ENCODE results near the gene NIPAL3.

Gene NIPAL3

GRCh38 chr1:24391882-24392603, 23.6 kb upstream of the NIPAL3 start:
- peak; percentile 68 for DNase-seq

- no peak for DNase-seq
These were observed 23.0 kb upstream of the NIPAL3 start for GRCh38 chr1:24392604-24392946.

DNA sequence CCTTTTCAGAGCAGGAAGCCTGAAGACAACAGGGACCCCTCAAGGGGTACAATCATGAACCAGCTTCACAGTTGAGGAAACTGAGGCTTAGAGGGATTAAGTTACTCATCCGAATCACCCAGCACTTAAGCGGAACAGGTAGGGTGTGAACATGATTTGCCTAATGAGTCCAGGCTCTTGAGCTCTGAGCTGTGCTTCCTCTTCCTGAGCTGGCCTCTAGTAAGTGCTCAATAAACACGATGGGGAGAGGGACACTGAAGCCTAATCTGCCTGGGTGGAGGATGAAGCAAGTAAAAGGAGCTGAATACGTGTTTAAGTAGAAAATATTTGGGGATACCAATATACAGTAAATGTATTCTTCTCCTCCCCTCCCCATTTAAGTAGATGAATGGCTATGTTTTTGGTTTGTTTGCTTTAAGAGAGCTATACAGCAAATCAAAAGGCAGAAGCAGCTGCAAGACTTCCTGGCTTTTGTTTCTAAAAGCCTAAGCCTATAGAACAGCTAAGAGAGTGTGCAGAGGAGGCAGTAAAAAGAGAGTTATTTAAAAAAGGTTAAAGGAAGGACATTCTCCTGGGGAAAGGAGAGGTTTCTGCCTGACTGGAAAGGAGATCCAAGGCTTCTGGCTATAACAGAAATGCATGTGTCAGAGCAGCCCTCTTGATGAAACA, 22.5 kb upstream of the NIPAL3 start:
- DNase-seq = no peak

DNA sequence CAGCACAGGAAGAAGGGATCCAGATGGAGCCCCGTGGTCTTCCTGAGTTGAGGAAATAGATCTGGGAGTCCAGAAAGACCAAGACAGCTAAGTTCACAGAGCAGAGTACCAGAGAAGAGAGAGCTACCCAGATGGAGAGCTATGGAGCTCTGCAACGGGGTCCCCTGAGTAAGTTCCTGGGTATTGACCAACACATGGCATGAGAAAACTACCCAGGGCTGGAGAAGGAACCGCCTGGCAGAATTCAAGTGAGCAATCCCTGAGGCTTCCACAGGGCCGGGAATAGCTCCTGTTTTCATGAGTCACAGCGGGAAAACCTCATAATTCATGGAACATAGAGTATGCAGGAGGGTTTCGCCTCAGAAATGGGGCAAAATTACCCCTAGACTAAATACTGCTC, 21.7 kb upstream of the NIPAL3 start:
- no peak for DNase-seq

DNA sequence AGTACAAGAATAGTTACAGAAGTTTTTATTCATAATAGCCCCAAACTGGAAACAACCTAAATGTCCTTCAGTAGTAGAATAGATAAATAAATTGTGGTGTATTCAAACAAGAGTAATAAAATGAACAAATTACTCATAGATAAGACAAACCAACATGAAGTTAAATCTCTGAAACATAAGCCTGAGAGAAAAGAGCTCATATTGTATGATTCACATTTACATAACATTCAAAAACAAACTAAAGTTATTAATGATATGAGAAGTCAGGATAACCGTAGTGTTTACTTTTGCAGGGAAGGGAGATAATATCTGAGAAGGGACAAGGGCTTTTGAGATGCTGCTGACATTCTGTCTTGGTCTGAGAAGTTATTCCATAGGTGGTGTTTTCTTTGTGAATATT, 15.5 kb upstream of the NIPAL3 start:
- DNase-seq = no peak

DNA sequence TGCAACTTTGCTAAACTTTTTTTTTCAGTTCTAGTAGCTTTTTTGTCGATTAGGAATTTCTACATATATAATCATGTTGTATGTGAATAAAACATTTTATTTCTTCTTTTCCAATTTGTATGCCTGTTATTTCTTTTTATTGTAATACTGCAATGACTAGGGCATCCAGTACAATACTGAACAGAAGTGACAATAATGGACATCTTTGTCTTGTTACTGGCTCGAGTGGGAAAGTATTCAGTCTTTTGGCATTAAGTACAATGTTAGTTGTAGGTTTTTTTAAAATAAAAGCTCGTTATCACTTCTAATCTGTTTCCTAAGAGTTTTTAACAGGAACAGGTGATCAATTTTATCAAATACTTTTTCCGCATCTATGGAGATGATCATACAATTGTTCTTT, 11.8 kb upstream of the NIPAL3 start:
- no peak for DNase-seq

- no peak for DNase-seq
These were observed 8.8 kb upstream of the NIPAL3 start for GRCh38 chr1:24406788-24407187.

DNA sequence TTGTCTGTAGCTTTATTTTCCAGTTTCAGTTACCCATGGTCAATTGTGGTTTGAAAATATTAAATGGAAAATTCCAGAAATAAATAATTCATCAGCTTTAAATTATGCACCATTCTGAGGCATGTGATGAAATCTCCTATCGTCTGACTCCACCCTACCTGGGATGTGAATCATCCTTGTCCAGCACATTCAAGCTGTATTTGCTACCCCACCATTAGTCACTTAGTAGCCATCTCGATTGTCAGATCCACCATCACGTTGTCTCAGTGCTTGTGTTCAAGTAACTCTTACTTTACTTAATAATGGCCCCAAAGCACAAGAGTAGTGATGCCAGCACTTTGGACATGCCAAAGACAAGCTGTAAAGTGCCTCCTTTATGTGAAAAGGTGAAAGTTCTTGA, 6.1 kb upstream of the NIPAL3 start:
- no peak for DNase-seq

GRCh38 chr1:24410750-24411149, 4.9 kb upstream of the NIPAL3 start:
- no peak for DNase-seq

DNA sequence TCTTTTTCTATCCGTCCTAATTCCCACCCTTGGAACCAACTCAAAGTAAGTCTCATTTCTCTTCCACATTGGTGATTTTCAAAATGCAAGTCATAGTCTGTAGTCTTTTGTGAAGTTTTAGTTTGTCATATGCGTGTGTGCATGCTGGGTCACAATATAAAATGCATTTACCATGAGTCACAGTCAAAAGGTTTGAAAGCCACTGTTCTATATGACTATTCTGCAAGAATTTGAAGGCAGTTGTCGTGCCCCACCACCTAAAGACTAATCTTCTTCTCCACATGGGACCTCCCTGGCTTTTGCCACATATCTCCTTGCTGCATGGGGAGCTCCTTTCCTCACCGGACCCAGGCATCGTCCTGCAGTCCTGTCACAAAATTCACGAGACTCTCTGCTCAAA, 3.6 kb upstream of the NIPAL3 start:
- DNase-seq = no peak

GRCh38 chr1:24412408-24412807, 3.2 kb upstream of the NIPAL3 start:
- DNase-seq = no peak

GRCh38 chr1:24413350-24414163, 2.0 kb upstream of the NIPAL3 start, which contains the start of gene STPG1:
Gene STPG1, minus strand, starts transcription at chr1:24413782. Its CDS starts 12,394 bp downstream, at chr1:24401388.
- DNase-seq = peak; percentile 85

- DNase-seq = no peak
These were observed 748 bp upstream of the NIPAL3 start for GRCh38 chr1:24414775-24415333.

DNA sequence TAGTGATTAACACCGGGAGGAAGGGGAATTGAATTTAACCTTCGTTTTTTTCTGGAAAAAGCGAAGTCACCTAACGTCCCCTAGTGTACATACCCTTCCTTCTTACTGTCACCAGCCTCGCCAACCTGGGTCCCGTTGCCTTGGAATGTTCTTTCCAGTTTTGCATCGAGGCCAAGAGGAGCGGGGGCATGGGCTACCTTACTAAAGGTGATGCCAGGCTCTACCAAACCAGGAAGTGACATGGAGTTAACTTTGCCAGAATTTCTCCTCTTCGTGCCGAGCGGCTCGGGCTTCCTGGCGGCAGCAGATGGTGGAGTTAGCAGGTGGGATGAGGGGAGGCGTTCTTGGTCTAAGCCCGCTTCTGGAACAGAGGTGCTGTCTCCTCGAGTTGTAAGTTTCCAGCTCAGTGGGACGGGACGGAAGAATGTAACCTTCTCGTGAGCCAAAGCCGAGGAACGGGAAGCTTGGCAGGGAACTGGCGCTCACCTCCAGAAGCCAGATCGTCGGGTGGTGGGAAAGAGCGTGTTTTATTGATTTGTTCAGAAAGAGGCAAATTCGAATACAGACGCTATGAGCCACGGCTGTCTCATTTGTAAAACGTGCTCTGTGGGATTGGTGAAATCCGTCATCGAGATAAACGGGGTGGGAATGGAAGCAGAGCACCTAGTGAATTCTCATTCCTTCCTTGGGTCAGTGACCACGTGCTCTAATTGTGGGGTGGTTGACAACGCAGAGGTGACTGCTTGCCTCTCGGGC, 486 bp downstream of the NIPAL3 start:
- no peak for DNase-seq

DNA sequence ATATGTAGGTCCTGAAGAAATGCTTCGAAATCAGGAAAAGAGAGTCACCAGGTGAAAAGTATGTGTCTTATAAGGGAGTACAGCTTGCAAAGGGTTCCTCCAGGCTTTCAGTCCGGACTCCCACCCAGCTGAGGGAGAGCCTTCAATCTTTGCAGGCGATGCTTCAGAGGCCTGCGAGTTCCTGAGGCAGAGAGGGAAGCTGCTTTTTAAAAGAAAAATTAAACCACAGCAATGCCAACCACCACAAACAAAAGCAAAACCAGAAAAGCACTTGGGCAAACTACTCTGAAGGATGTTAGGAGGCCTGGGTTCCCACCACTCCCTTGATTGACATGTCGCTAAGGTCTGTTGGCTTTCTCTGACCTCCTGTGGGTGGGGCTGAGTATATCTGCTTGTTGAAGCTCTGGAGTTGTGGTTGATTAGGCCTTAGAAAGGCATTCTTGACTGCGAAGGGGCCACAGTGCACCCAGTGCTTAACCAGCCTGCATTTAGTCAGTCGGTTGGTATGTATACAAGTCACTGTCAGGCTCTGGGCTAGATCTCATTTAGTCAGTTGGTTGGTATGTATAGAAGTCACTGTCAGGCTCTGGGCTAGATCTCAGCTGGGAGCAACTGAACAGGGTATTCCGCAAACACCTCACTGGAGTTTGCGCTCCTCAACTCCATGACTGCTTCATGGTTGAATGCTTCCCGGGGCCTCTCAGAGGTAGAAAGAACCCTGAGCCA, 1.2 kb downstream of the NIPAL3 start:
- no peak for DNase-seq

- no peak for DNase-seq
These were observed 2.1 kb downstream of the NIPAL3 start for GRCh38 chr1:24417681-24418080.

GRCh38 chr1:24418898-24419628, 3.5 kb downstream of the NIPAL3 start:
- no peak for DNase-seq

DNA sequence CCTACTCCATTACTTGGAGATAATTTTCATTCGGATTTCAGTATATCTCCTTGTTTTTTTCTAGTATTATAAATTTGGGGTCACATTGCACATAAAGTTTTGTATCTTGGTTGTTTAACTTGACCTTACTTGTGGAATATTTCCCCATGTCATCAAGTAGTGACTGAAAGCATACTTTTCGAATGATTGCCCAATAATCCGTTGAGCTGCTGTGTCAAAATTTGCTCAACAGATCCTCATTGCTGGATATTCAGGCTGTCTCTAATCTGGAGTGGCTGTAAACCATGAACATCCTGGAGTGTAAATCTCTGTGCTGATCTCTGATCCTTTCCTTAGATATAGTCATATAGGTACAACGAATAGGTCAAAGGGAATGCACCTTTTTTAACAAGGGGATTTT, 4.9 kb downstream of the NIPAL3 start:
- no peak for DNase-seq

DNA sequence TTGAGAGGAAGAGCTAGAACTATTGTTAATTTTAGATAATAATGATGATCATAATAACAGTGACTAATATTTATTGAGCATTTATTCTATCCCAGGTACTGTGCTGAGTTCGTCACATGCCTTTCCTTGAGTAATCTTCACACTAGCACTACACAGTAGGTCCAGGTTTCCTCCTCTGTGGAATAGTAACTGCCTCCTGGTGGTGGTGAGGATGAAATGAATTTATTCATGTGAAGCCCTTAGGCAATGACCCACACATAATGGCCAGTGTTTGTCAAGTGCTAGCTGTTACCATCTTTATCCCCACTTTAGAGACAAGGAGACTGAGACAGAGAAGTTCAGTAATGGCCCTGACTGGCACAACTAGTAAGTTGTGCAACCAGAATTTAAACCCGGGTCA, 5.9 kb downstream of the NIPAL3 start:
- DNase-seq = no peak

- DNase-seq = no peak
These were observed 8.6 kb downstream of the NIPAL3 start for GRCh38 chr1:24424207-24424606.

DNA sequence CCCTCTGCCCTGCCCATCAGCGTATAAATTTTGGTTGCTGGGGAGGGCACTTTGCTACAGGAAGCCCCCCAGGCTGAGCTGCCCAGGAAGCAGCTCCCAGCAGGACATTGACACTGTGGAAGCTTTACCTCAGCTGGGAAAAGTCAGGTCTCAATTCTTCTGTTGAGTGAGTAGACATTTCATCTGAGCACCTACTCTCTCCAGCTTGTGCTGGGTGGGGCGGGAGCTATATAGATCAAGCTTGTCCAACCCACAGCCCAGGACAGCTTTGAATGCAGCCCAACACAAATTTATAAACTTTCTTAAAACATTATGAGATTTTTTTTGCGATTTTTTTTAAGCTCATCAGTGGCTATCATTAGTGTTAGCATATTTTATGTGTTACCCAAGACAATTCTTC, 9.4 kb downstream of the NIPAL3 start:
- DNase-seq = no peak

All from femur (tissue), 1 donor.